Retinal pigment epithelial cell (primary cell): ENCODE data around the gene DNAH11.

Source experiments
- DNase-seq: peaks from one replicate; pipeline ENCODE4 v3.0.0-alpha.2; 2010; ENCODE audit warnings: low read depth
- H3K4me3 ChIP-seq: 2 replicates; pipeline ENCODE4 v1.5.1; 2011; ENCODE audit warnings: mild to moderate bottlenecking, low read length, control low read depth, moderate library complexity
- TF ChIP-seq, protein P1 (sequence below): conservative IDR thresholded peaks from 2 replicates; pipeline ENCODE4 v1.5.1; 2011; ENCODE audit warnings: low read depth, low read length, control low read depth, inconsistent platforms

Gene DNAH11

DNA sequence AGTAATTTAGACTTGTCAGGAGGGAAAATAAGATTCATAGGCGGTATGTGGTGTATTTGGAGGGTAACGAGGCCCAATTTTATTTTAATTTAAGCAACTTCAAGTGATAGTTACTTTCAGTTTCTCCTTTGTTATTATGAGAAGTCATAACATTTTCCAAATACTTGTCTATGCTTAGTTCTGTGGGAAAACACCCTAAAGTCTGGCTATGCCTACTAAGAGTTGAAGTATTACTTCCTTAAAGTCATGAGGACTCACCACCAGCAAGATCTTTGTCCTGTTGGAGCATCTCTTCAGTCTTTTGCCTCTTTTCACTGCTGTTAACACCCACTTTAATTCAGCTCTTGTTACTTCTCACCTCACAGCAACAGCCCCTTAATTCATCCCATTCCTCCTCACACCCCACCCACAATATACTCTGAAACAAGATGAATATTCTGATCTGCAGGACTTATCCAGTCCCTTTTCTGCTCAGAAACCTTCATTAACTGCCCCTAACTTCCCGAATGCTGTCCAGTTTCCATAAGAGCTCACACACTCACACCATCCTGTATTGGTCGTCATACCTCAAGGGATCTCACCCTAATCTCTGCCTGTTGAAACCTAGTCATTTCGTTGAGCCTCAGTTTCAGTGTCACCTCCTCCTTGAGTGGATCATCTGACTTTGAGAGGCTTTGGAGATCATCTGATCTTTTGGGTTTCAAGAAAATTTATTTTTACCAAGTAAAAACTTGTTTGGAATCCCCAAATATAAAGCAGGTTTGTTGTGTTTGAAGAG lies 61.3 kb downstream of the DNAH11 start:
- DNase-seq, result no peak
- TF ChIP-seq, protein P1, sequence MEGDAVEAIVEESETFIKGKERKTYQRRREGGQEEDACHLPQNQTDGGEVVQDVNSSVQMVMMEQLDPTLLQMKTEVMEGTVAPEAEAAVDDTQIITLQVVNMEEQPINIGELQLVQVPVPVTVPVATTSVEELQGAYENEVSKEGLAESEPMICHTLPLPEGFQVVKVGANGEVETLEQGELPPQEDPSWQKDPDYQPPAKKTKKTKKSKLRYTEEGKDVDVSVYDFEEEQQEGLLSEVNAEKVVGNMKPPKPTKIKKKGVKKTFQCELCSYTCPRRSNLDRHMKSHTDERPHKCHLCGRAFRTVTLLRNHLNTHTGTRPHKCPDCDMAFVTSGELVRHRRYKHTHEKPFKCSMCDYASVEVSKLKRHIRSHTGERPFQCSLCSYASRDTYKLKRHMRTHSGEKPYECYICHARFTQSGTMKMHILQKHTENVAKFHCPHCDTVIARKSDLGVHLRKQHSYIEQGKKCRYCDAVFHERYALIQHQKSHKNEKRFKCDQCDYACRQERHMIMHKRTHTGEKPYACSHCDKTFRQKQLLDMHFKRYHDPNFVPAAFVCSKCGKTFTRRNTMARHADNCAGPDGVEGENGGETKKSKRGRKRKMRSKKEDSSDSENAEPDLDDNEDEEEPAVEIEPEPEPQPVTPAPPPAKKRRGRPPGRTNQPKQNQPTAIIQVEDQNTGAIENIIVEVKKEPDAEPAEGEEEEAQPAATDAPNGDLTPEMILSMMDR, result no peak
- no peak overlapping the region for H3K4me3 ChIP-seq

DNA sequence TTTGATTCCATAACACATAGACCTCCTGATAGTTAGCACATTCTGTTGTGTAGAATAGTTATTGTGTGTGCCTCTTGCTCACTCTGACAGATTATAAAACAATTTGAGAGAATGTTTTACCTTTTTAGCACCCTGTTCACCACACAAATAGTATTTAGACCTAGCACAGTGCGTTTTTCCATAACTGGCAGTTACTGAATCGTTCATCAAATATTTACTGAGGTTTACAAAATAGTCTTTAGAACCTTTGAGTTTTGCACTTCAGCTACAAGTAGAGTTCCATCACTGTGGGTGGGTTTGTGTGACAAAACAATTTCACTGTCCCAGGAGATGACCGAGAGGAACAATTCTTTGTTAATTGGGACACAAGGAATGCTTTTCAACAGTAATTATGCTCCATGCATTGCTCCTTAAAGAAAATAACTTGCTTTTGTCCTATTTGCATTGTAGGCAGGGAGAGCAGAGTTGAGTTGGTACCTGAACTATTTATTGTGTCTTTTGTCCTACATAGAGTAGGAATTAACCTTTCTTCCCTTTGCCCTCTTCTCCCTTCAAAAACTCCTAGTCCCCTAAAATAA lies 62.3 kb downstream of the DNAH11 start:
- TF ChIP-seq, protein P1, result no peak
- no peak overlapping the region for H3K4me3 ChIP-seq
- no peak for DNase-seq

- no peak for DNase-seq
- TF ChIP-seq, protein P1, result no peak
- H3K4me3 ChIP-seq, result no peak overlapping the region
These were observed 65.6 kb downstream of the DNAH11 start for GRCh38 chr7:21608465-21608864.

DNA sequence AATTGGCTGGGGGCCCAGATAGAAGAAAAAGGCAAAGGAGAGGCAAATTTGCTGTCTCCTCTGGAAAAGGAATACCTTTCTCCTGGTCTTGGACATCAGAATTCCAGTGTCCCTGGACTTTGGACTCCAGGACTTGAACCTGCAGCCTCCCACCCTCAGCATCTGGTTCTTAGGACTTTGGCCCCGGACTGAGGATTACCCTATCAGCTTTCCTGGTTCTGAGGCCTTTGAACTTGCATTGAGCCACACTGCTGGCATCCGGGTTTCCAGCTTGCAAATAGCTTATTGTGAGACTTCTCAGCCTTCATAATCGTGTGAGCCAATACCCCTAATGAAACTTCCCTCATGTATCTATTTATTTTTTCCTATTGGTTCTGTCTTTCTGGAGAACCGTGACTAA lies 68.3 kb downstream of the DNAH11 start:
- no peak for DNase-seq
- TF ChIP-seq, protein P1, result no peak

GRCh38 chr7:21616091-21616490 lies 73.3 kb downstream of the DNAH11 start:
- no peak overlapping the region for H3K4me3 ChIP-seq
- DNase-seq, result no peak
- TF ChIP-seq, protein P1, result no peak

More for the DNA sequence above, 68.3 kb downstream of the DNAH11 start:
- H3K4me3 ChIP-seq, result no peak overlapping the region

- DNase-seq, result peak; percentile 80
These were observed 74.1 kb downstream of the DNAH11 start for GRCh38 chr7:21616796-21617436.

More at GRCh38 chr7:21616796-21617436, 74.1 kb downstream of the DNAH11 start:
- H3K4me3 ChIP-seq, result no peak overlapping the region
- TF ChIP-seq, protein P1, result no peak
